ENCODE measurements around the gene IFNL2. TPM values are rescaled to one million over a fixed set of nuclear protein-coding genes. Genes with fewer than 3 reads are reported as not detected.
A peak's percentile ranks its signal among the peaks of the same experiment; 100 is the strongest.
"Not testable (repeated sequence)": the region's sequence is repeated elsewhere in the genome, so short reads cannot be mapped to it uniquely, and the experiment has no call there.

IFNL2 gene
- total RNA-seq (not detected in 2 replicates), polyA plus RNA-seq (not detected in 2 replicates), polyA minus RNA-seq (not detected in 2 replicates), Bru-seq, nascent RNA (not detected), BruChase-seq, experiment 1, labeled RNA remaining after a 6-hour chase (not detected), BruChase-seq, experiment 2, labeled RNA remaining after a 2-hour chase (not detected)
- not detected in 2 replicates for polyA plus RNA-seq (2011; cell fraction: cytosol; rRNA removed)
- polyA plus RNA-seq (2011; cell fraction: nucleus; rRNA removed): not detected in 2 replicates
- not detected in 2 replicates for polyA plus RNA-seq (2012)
- polyA minus RNA-seq (2011; cell fraction: cytosol; rRNA and poly(A)+ RNA removed): not detected
- not detected in 2 replicates for polyA minus RNA-seq (2011; cell fraction: nucleus; rRNA and poly(A)+ RNA removed)
- long read RNA-seq: 0 reads

GRCh38 chr19:39268085-39268484 is at the start of gene IFNL2:
IFNL2 (plus strand) TSS chr19:39268396; CDS start chr19:39268569, 173 bp downstream.
- CTCF ChIA-PET; BruUV-seq (replicated peaks); H3K9me3 ChIP-seq (replicated peaks; ENCODE audit: control insufficient read depth, insufficient read depth, low read length); H3K4me1 ChIP-seq (ENCODE audit: control insufficient read depth, extremely low read depth, insufficient read depth, low read length); H3K79me2 ChIP-seq (ENCODE audit: control insufficient read depth, insufficient read depth, low read length); H3K27ac ChIP-seq (ENCODE audit: insufficient read depth, low read depth, low read length); H2AFZ ChIP-seq (ENCODE audit: low read depth, low read length); intact Hi-C loops (cut with micrococcal nuclease); H3K4me2 ChIP-seq (ENCODE audit: insufficient read depth, low read length); H3K9ac ChIP-seq (replicated peaks; ENCODE audit: extremely low read depth, insufficient read depth, low read length); dilution Hi-C loops (cut with MboI; ENCODE audit: extremely low pct_ligation_motif_present, low sequenced_read_pairs); H4K20me1 ChIP-seq (replicated peaks; ENCODE audit: control insufficient read depth, extremely low read depth, insufficient read depth, low read length); H3K9me1 ChIP-seq (replicated peaks; ENCODE audit: control insufficient read depth, extremely low read depth, insufficient read depth, low read length); DNase-seq (ENCODE audit: low read depth, low spot score); H3K4me3 ChIP-seq (replicated peaks in 1 of 3; ENCODE audit: insufficient read depth in 1 of 3, low read depth in 1 of 3, low read length in 3 of 3); POLR2A ChIA-PET; H3K36me3 ChIP-seq (ENCODE audit: control insufficient read depth in 2 of 2, extremely low read depth in 1 of 2, insufficient read depth in 2 of 2, low read length in 2 of 2): not testable (repeated sequence)
- peak; percentile 84 for FAIRE-seq
- peaks cover 27 to 28% of the 10 kb centered on the region in 2 experiments for H3K27me3 ChIP-seq (ENCODE audit: control insufficient read depth in 2 of 2, insufficient read depth in 2 of 2, low read length in 2 of 2)

- H3K27me3 ChIP-seq (ENCODE audit: control insufficient read depth in 2 of 2, insufficient read depth in 2 of 2, low read length in 2 of 2); dilution Hi-C loops (cut with MboI; ENCODE audit: extremely low pct_ligation_motif_present, low sequenced_read_pairs): not testable (repeated sequence)
These were observed 49.1 kb upstream of the IFNL2 start for GRCh38 chr19:39219108-39219507.

More at GRCh38 chr19:39219108-39219507, 49.1 kb upstream of the IFNL2 start:
- CTCF ChIA-PET: interaction anchor here (1.3 to 1.7 kb wide), 2 partner anchors 16 to 167 kb away, joined by 3 to 4 read pairs; no protein-coding TSS in a partner anchor
- H3K4me2 ChIP-seq (ENCODE audit: insufficient read depth, low read length); BruUV-seq (replicated peaks); H2AFZ ChIP-seq (ENCODE audit: low read depth, low read length); POLR2A ChIA-PET; DNase-seq (ENCODE audit: low read depth, low spot score); H3K9me3 ChIP-seq (replicated peaks; ENCODE audit: control insufficient read depth, insufficient read depth, low read length); H3K27ac ChIP-seq (ENCODE audit: insufficient read depth, low read depth, low read length); FAIRE-seq; H3K79me2 ChIP-seq (ENCODE audit: control insufficient read depth, insufficient read depth, low read length); H3K9me1 ChIP-seq (replicated peaks; ENCODE audit: control insufficient read depth, extremely low read depth, insufficient read depth, low read length); intact Hi-C loops (cut with micrococcal nuclease); H3K9ac ChIP-seq (replicated peaks; ENCODE audit: extremely low read depth, insufficient read depth, low read length); H3K36me3 ChIP-seq (ENCODE audit: control insufficient read depth in 2 of 2, extremely low read depth in 1 of 2, insufficient read depth in 2 of 2, low read length in 2 of 2); H4K20me1 ChIP-seq (replicated peaks; ENCODE audit: control insufficient read depth, extremely low read depth, insufficient read depth, low read length); H3K4me3 ChIP-seq (replicated peaks in 1 of 3; ENCODE audit: insufficient read depth in 1 of 3, low read depth in 1 of 3, low read length in 3 of 3); H3K4me1 ChIP-seq (ENCODE audit: control insufficient read depth, extremely low read depth, insufficient read depth, low read length): not testable (repeated sequence)

Measured in endothelial cell of umbilical vein (primary cell).